ENCODE measurements around the gene PLEK. TPM values are rescaled to one million over a fixed set of nuclear protein-coding genes. Genes with fewer than 3 reads are reported as not detected.

The PLEK gene
- total and polyA plus RNA-seq, 7 experiments from 2014 or later, result 0.37 to 210 (median 3.7) TPM

DNA sequence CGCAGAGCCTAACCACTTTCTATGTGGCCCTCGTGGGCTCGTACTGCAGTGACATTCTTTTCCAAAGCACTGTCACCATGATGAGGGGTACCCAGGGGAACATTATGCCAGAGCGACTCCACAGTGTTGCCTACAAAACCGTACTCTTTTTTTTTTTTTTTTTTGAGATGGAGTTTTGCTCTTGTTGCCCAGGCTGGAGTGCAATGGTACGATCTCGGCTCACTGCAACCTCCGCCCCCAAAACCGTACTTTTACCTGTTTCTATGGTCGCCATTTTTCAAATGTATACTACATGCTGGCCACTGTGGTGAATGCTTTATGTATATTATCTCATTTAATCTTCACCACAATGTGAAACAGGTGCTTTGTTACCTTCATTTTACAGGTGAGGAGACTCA lies 4.3 kb downstream of the PLEK start:
- H3K4me3 Mint-ChIP-seq, result peak overlapping the region in 1 of 10 donors; percentile 50
- peaks cover 0 to 50% of the 10 kb centered on the region in 2 donors for H3K4me1 ChIP-seq (ENCODE audit: control insufficient read depth in 2 of 2, insufficient read depth in 2 of 2, low read length in 2 of 2)
- ChIA-PET CTCF (no interaction called here), POLR2A (no interaction called here)
- H3K36me3 ChIP-seq (ENCODE audit: control insufficient read depth in 2 of 3, insufficient read depth in 3 of 3, low read length in 3 of 3), result no peaks in the 10 kb centered on the region
- H3K9me3 Mint-ChIP-seq, result peaks cover 0 to 10% (median 0%) of the 10 kb centered on the region in 11 donors
- DNase-seq (no peak), ATAC-seq (no peak)
- H3K36me3 Mint-ChIP-seq, result peaks cover 0 to 13% (median 0%) of the 10 kb centered on the region in 5 donors
- no peak overlapping the region for H3K27ac ChIP-seq (ENCODE audit: low read depth, low read length)
- H3K4me3 ChIP-seq (ENCODE audit: low read length), result no peak overlapping the region
- H3K27me3 Mint-ChIP-seq, result peaks cover 0 to 40% (median 0%) of the 10 kb centered on the region in 5 donors
- H3K4me1 Mint-ChIP-seq, result peaks cover 0 to 17% (median 5%) of the 10 kb centered on the region in 7 donors
- intact Hi-C loops (cut with micrococcal nuclease), result loop anchor here in 1 of 2 donors (10.0 kb wide), 1 partner anchor 555 kb away; no protein-coding TSS in a partner anchor
- no peaks in the 10 kb centered on the region for H3K27me3 ChIP-seq (ENCODE audit: control insufficient read depth in 2 of 2, insufficient read depth in 2 of 2, low read length in 2 of 2)
- no peaks in the 10 kb centered on the region for H3K9me3 ChIP-seq (ENCODE audit: control insufficient read depth in 2 of 3, low read length in 3 of 3)
- H3K27ac Mint-ChIP-seq, result no peak overlapping the region

DNA sequence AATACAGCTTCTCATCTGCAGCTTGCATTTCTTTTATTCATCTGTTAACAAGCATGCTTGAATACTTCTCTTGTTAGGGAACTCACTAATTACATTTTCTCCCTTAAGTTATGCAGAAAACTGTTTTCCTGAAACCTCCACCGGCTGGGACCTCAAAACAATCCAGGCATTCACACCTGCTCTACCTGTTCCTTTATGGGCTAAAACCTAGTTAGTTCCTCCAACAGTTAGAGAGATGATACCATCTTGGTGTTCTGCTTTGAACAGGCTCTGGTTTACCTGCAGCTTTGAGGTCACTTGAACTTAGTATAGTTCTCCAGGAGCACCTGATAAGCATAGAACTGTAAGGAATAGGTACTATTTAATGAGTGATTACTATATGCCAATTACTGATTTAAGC lies 6.1 kb downstream of the PLEK start:
- peaks cover 0 to 46% (median 0%) of the 10 kb centered on the region in 5 donors for H3K27me3 Mint-ChIP-seq
- Histone ChIP-seq H3K27me3 (ENCODE audit: control insufficient read depth in 2 of 2, insufficient read depth in 2 of 2, low read length in 2 of 2) (no peaks in the 10 kb centered on the region), H3K4me3 (ENCODE audit: low read length) (no peak overlapping the region), H3K36me3 (ENCODE audit: control insufficient read depth in 2 of 3, insufficient read depth in 3 of 3, low read length in 3 of 3) (no peaks in the 10 kb centered on the region), H3K4me1 (ENCODE audit: control insufficient read depth in 2 of 2, insufficient read depth in 2 of 2, low read length in 2 of 2) (peaks cover 0 to 57% of the 10 kb centered on the region in 2 donors), H3K27ac (ENCODE audit: low read depth, low read length) (no peak overlapping the region), H3K9me3 (ENCODE audit: control insufficient read depth in 2 of 3, low read length in 3 of 3) (no peaks in the 10 kb centered on the region)
- peaks cover 0 to 13% (median 0%) of the 10 kb centered on the region in 5 donors for H3K36me3 Mint-ChIP-seq
- H3K4me1 Mint-ChIP-seq, result peaks cover 0 to 13% (median 9%) of the 10 kb centered on the region in 7 donors
- intact Hi-C loops (cut with micrococcal nuclease), result no loop called here
- no peak for DNase-seq
- H3K4me3 Mint-ChIP-seq, result no peak overlapping the region
- ChIA-PET POLR2A (interaction anchor here (0.6 to 0.7 kb wide), 2 partner anchors 30 to 198 kb away, joined by 3 read pairs; no protein-coding TSS in a partner anchor), CTCF (interaction anchor here (0.6 kb wide), 1 partner anchor 615 kb away, joined by 3 read pairs; no protein-coding TSS in a partner anchor)
- peaks cover 0 to 10% (median 0%) of the 10 kb centered on the region in 11 donors for H3K9me3 Mint-ChIP-seq
- no peak overlapping the region for H3K27ac Mint-ChIP-seq
- no peak for ATAC-seq

DNA sequence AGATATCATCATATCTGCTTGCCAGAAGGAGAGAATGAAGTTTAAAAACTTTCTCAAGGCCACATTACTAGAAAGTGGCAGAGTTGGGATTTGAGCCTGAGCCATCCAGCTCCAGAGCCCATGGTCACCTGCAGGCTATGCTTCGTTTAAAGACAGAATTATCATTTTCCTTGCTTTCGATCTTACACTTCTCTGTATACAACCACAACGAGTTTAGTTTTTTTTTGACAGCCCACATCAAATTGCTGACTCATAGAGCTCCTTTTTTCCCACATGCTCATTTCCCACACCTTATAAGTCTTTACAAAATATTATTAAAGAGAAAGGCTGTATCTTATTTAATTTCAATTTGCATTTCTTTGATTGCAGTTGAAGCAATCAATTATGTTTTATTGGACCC lies 6.5 kb downstream of the PLEK start:
- H3K4me3 Mint-ChIP-seq, result peak overlapping the region in 2 of 10 donors; percentile 1 to 2
- Histone ChIP-seq H3K4me1 (ENCODE audit: control insufficient read depth in 2 of 2, insufficient read depth in 2 of 2, low read length in 2 of 2) (peaks cover 0 to 61% of the 10 kb centered on the region in 2 donors), H3K4me3 (ENCODE audit: low read length) (no peak overlapping the region), H3K9me3 (ENCODE audit: control insufficient read depth in 2 of 3, low read length in 3 of 3) (no peaks in the 10 kb centered on the region), H3K36me3 (ENCODE audit: control insufficient read depth in 2 of 3, insufficient read depth in 3 of 3, low read length in 3 of 3) (no peaks in the 10 kb centered on the region), H3K27me3 (ENCODE audit: control insufficient read depth in 2 of 2, insufficient read depth in 2 of 2, low read length in 2 of 2) (no peaks in the 10 kb centered on the region), H3K27ac (ENCODE audit: low read depth, low read length) (no peak overlapping the region)
- H3K36me3 Mint-ChIP-seq, result peaks cover 0 to 13% (median 0%) of the 10 kb centered on the region in 5 donors
- no peak for DNase-seq
- H3K9me3 Mint-ChIP-seq, result peaks cover 0 to 10% (median 0%) of the 10 kb centered on the region in 11 donors
- intact Hi-C loops (cut with micrococcal nuclease), result no loop called here
- POLR2A ChIA-PET, result interaction anchor here (0.6 to 0.7 kb wide), 2 partner anchors 30 to 199 kb away, joined by 3 read pairs; no protein-coding TSS in a partner anchor
- ATAC-seq, result no peak
- peaks cover 0 to 13% (median 9%) of the 10 kb centered on the region in 7 donors for H3K4me1 Mint-ChIP-seq
- peaks cover 0 to 43% (median 0%) of the 10 kb centered on the region in 5 donors for H3K27me3 Mint-ChIP-seq
- no peak overlapping the region for H3K27ac Mint-ChIP-seq
- CTCF ChIA-PET, result interaction anchor here (0.6 kb wide), 1 partner anchor 614 kb away, joined by 3 read pairs; no protein-coding TSS in a partner anchor

DNA sequence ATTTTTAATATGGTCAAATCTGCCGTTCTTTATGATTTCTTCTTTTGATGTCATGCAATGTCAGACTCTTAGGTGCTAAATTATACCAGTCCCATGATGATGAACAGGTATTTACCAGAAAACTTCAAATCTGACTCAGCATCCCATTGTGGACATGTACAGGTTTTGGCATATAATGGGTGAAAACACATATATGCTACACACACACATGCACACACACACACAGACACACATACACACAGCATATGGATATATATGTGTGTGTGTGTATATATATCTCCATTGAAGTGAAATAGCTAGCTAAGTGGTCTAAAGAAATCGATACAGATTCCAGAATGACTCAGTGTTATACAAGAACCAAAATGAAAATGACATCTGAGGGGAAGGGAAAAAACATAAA lies 7.4 kb downstream of the PLEK start:
- no peaks in the 10 kb centered on the region for H3K27me3 ChIP-seq (ENCODE audit: control insufficient read depth in 2 of 2, insufficient read depth in 2 of 2, low read length in 2 of 2)
- DNase-seq (no peak), ATAC-seq (no peak)
- peaks cover 0 to 65% of the 10 kb centered on the region in 2 donors for H3K4me1 ChIP-seq (ENCODE audit: control insufficient read depth in 2 of 2, insufficient read depth in 2 of 2, low read length in 2 of 2)
- Mint-ChIP-seq H3K36me3 (peaks cover 0 to 15% (median 0%) of the 10 kb centered on the region in 5 donors), H3K4me1 (peaks cover 0 to 18% (median 9%) of the 10 kb centered on the region in 7 donors), H3K9me3 (peaks cover 0 to 10% (median 0%) of the 10 kb centered on the region in 11 donors), H3K4me3 (no peak overlapping the region), H3K27me3 (peaks cover 0 to 46% (median 4%) of the 10 kb centered on the region in 5 donors), H3K27ac (no peak overlapping the region)
- H3K9me3 ChIP-seq (ENCODE audit: control insufficient read depth in 2 of 3, low read length in 3 of 3), result no peaks in the 10 kb centered on the region
- ChIA-PET POLR2A (interaction anchor here (0.7 kb wide), 1 partner anchor 396 kb away, joined by 3 read pairs; no protein-coding TSS in a partner anchor), CTCF (no interaction called here)
- peak overlapping the region; percentile 2 for H3K4me3 ChIP-seq (ENCODE audit: low read length)
- H3K27ac ChIP-seq (ENCODE audit: low read depth, low read length), result no peak overlapping the region
- intact Hi-C loops (cut with micrococcal nuclease), result no loop called here
- no peaks in the 10 kb centered on the region for H3K36me3 ChIP-seq (ENCODE audit: control insufficient read depth in 2 of 3, insufficient read depth in 3 of 3, low read length in 3 of 3)

DNA sequence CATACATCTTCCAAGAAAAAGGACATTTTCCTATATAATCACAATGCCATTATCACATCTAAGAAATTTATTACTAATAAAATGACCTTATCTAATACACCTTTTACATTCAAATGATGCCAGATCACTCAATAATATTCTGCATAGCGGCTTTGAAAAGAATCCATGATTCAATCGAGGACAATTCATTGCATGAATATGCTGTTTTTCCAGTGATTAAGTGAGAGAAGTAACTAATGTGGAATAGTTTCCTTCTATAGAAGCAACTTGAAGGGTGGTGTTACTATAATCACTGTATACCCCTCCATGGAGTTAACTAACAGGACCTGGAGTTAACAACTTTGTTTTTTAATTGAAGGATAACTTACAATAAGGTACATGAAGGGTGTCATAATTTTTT lies 9.1 kb downstream of the PLEK start:
- intact Hi-C loops (cut with micrococcal nuclease), result no loop called here
- Mint-ChIP-seq H3K27ac (no peak overlapping the region), H3K9me3 (peaks cover 0 to 5% (median 0%) of the 10 kb centered on the region in 11 donors), H3K27me3 (peaks cover 0 to 41% (median 4%) of the 10 kb centered on the region in 5 donors), H3K4me3 (no peak overlapping the region), H3K4me1 (peaks cover under 1 to 18% (median 9%) of the 10 kb centered on the region in 7 donors), H3K36me3 (peaks cover 0 to 9% (median 0%) of the 10 kb centered on the region in 5 donors)
- no peak overlapping the region for H3K27ac ChIP-seq (ENCODE audit: low read depth, low read length)
- CTCF ChIA-PET, result no interaction called here
- no peaks in the 10 kb centered on the region for H3K36me3 ChIP-seq (ENCODE audit: control insufficient read depth in 2 of 3, insufficient read depth in 3 of 3, low read length in 3 of 3)
- ATAC-seq, result no peak
- POLR2A ChIA-PET, result no interaction called here
- peaks cover 0 to 69% of the 10 kb centered on the region in 2 donors for H3K4me1 ChIP-seq (ENCODE audit: control insufficient read depth in 2 of 2, insufficient read depth in 2 of 2, low read length in 2 of 2)
- H3K27me3 ChIP-seq (ENCODE audit: control insufficient read depth in 2 of 2, insufficient read depth in 2 of 2, low read length in 2 of 2), result no peaks in the 10 kb centered on the region
- DNase-seq, result no peak
- H3K4me3 ChIP-seq (ENCODE audit: low read length), result no peak overlapping the region
- no peaks in the 10 kb centered on the region for H3K9me3 ChIP-seq (ENCODE audit: control insufficient read depth in 2 of 3, low read length in 3 of 3)

DNA sequence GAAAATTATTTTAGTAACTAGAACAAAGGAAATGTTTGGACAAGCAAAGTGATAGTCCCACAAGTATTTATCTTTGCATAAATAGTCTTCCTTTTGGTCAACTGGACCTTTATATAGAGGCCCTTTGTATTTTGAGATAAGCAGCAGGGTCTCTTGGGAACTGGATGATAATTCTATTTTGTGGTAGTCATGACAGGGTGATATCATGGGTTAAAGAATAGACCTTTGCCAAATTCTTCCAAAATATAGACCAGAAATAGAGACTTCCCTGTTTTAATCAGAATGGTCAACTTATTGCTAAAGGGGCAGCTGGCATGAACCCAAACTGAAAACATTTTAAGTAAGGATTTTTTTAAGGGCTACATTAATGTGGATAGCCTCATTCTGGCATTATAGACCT lies 10.5 kb downstream of the PLEK start:
- Histone ChIP-seq H3K9me3 (ENCODE audit: control insufficient read depth in 2 of 3, low read length in 3 of 3) (no peaks in the 10 kb centered on the region), H3K27me3 (ENCODE audit: control insufficient read depth in 2 of 2, insufficient read depth in 2 of 2, low read length in 2 of 2) (no peaks in the 10 kb centered on the region), H3K4me1 (ENCODE audit: control insufficient read depth in 2 of 2, insufficient read depth in 2 of 2, low read length in 2 of 2) (peaks cover 0 to 67% of the 10 kb centered on the region in 2 donors), H3K36me3 (ENCODE audit: control insufficient read depth in 2 of 3, insufficient read depth in 3 of 3, low read length in 3 of 3) (no peaks in the 10 kb centered on the region), H3K4me3 (ENCODE audit: low read length) (no peak overlapping the region), H3K27ac (ENCODE audit: low read depth, low read length) (no peak overlapping the region)
- POLR2A ChIA-PET, result interaction anchor here (0.7 kb wide), 1 partner anchor 677 kb away, joined by 3 read pairs; no protein-coding TSS in a partner anchor
- Mint-ChIP-seq H3K36me3 (peaks cover 0 to 6% (median 0%) of the 10 kb centered on the region in 5 donors), H3K27ac (no peak overlapping the region), H3K9me3 (peaks cover 0 to 3% (median 0%) of the 10 kb centered on the region in 11 donors), H3K4me1 (peaks cover 7 to 27% (median 13%) of the 10 kb centered on the region in 7 donors), H3K4me3 (no peak overlapping the region), H3K27me3 (peaks cover 5 to 34% (median 8%) of the 10 kb centered on the region in 5 donors)
- DNase-seq (no peak), ATAC-seq (no peak)
- CTCF ChIA-PET, result no interaction called here
- intact Hi-C loops (cut with micrococcal nuclease), result no loop called here

Measured in naive thymus-derived CD4-positive, alpha-beta T cell (primary cell).